GM23338 (cell line): Measurements from ENCODE around the gene RIIAD1. TPM values are rescaled to one million over a fixed set of nuclear protein-coding genes. Genes with fewer than 3 reads are reported as not detected.

Experiments used
- ATAC-seq: fragments of 200-7000 bp; cut with Tn5 transposase; 3 replicates; pipeline ENCODE4 v1.9.1; 2020
- DNase-seq: peaks from one replicate; pipeline ENCODE4 v3.0.0-alpha.2; 2015; ENCODE audit warnings: low spot score
- H2AFZ ChIP-seq: fragments of 200-600 bp; sonication (generic); 2 replicates; pipeline ENCODE4 v1.8.0; 2016; ENCODE audit warnings: antibody characterized with exemption, mild to moderate bottlenecking, moderate library complexity
- H3F3A ChIP-seq: fragments of 200-600 bp; sonication (generic); replicated peaks from 2 replicates; pipeline ENCODE4 v1.8.0; 2017; ENCODE audit warnings: antibody characterized with exemption, mixed run types, low read depth
- H3K27ac ChIP-seq: fragments of 200-600 bp; sonication (generic); 2 replicates; pipeline ENCODE4 v1.6.1; 2016; ENCODE audit warnings: low read depth
- H3K27me3 ChIP-seq: fragments of 200-600 bp; sonication (generic); 2 replicates; pipeline ENCODE4 v1.8.0; 2016; ENCODE audit warnings: mild to moderate bottlenecking, mixed run types, moderate library complexity; ENCODE audit not compliant: insufficient read depth
- H3K36me3 ChIP-seq: fragments of 200-600 bp; sonication (generic); 2 replicates; pipeline ENCODE4 v1.8.0; 2016; ENCODE audit warnings: mild to moderate bottlenecking; ENCODE audit not compliant: insufficient read depth
- H3K4me1 ChIP-seq: fragments of 200-600 bp; sonication (generic); 2 replicates; pipeline ENCODE4 v1.8.0; 2016; ENCODE audit warnings: mild to moderate bottlenecking, moderate library complexity; ENCODE audit not compliant: insufficient read depth
- H3K4me2 ChIP-seq: fragments of 200-600 bp; sonication (generic); 2 replicates; pipeline ENCODE4 v1.7.1; 2017; ENCODE audit warnings: mixed run types
- H3K4me3 ChIP-seq: fragments of 200-600 bp; sonication (generic); 2 replicates; pipeline ENCODE4 v1.6.1; 2016; ENCODE audit warnings: mixed run types
- H3K79me2 ChIP-seq: fragments of 200-600 bp; sonication (generic); replicated peaks from 2 replicates; pipeline ENCODE4 v1.8.0; 2017; ENCODE audit warnings: mild to moderate bottlenecking; ENCODE audit not compliant: insufficient read depth
- H3K9me2 ChIP-seq: fragments of 200-600 bp; sonication (generic); 2 replicates; pipeline ENCODE4 v1.8.0; 2017; ENCODE audit not compliant: insufficient read depth
- H4K20me1 ChIP-seq: fragments of 200-600 bp; sonication (generic); replicated peaks from 2 replicates; pipeline ENCODE4 v1.8.0; 2017; ENCODE audit warnings: mild to moderate bottlenecking; ENCODE audit not compliant: insufficient read depth
- H3K27ac Mint-ChIP-seq: 2 replicates; pipeline ENCODE4 v1.8.0; 2020; ENCODE audit warnings: inconsistent platforms, mild to moderate bottlenecking, moderate library complexity, mixed read lengths
- H3K27me3 Mint-ChIP-seq: 3 replicates; pipeline ENCODE4 v1.8.0; 2022; ENCODE audit warnings: low read depth, mild to moderate bottlenecking, moderate library complexity, mixed read lengths, inconsistent platforms; ENCODE audit not compliant: insufficient read depth, poor library complexity
- H3K36me3 Mint-ChIP-seq: 3 replicates; pipeline ENCODE4 v1.8.0; 2021; ENCODE audit warnings: low read depth, mild to moderate bottlenecking, inconsistent platforms, moderate library complexity, mixed read lengths
- H3K4me1 Mint-ChIP-seq: 3 replicates; pipeline ENCODE4 v1.8.0; 2020; ENCODE audit warnings: mild to moderate bottlenecking, inconsistent platforms, mixed read lengths
- H3K4me3 Mint-ChIP-seq: 3 replicates; pipeline ENCODE4 v1.8.0; 2021; ENCODE audit warnings: moderate library complexity, mild to moderate bottlenecking, inconsistent platforms, mixed read lengths
- H3K9me3 Mint-ChIP-seq: 3 replicates; pipeline ENCODE4 v1.8.0; 2020; ENCODE audit warnings: moderate library complexity, mild to moderate bottlenecking, inconsistent platforms, mixed read lengths
- CREB1 ChIP-seq: fragments of 250-450 bp; sonication (Bioruptor Pico); IDR thresholded peaks from 2 replicates; pipeline ENCODE4 v1.5.0; 2020; ENCODE audit warnings: low read depth, mild to moderate bottlenecking, moderate library complexity
- EZH2 ChIP-seq: fragments of 200-600 bp; sonication (generic); IDR thresholded peaks from one replicate; pipeline ENCODE4 v1.8.0; 2017; ENCODE audit warnings: antibody characterized with exemption, mild to moderate bottlenecking, low read depth; ENCODE audit not compliant: unreplicated experiment
- EZH2phosphoT487 ChIP-seq: fragments of 200-600 bp; sonication (generic); IDR thresholded peaks from one replicate; pipeline ENCODE4 v1.8.1; 2018; ENCODE audit warnings: antibody characterized with exemption; ENCODE audit not compliant: unreplicated experiment
- JUNB ChIP-seq: IDR thresholded peaks from one replicate; pipeline ENCODE4 v1.6.1; 2016; ENCODE audit warnings: antibody characterized with exemption; ENCODE audit not compliant: unreplicated experiment
- NANOG ChIP-seq: IDR thresholded peaks from 2 replicates; pipeline ENCODE4 v1.6.1; 2016; ENCODE audit warnings: antibody characterized with exemption, borderline replicate concordance
- POLR2AphosphoS5 ChIP-seq: IDR thresholded peaks from 2 replicates; pipeline ENCODE4 v1.6.1; 2016; ENCODE audit warnings: antibody characterized with exemption, low read depth
- REST ChIP-seq: IDR thresholded peaks from one replicate; pipeline ENCODE4 v1.6.1; 2018; ENCODE audit warnings: antibody characterized with exemption; ENCODE audit not compliant: unreplicated experiment
- STAT1 ChIP-seq: IDR thresholded peaks from one replicate; pipeline ENCODE4 v1.6.1; 2016; ENCODE audit warnings: antibody characterized with exemption; ENCODE audit not compliant: unreplicated experiment
- ZNF114 ChIP-seq: fragments of 250-450 bp; sonication (Bioruptor Pico); IDR thresholded peaks from 2 replicates; pipeline ENCODE4 v1.5.0; 2020; ENCODE audit warnings: mild to moderate bottlenecking, moderate library complexity
- ZNF331 ChIP-seq: fragments of 250-450 bp; sonication (Bioruptor Pico); IDR thresholded peaks from 2 replicates; pipeline ENCODE4 v1.5.0; 2020; ENCODE audit warnings: low read depth, mild to moderate bottlenecking, moderate library complexity
- polyA plus RNA-seq: library from polyadenylated mRNA; unstranded; fragments of >200 nt; fragmentation: Nextera tagmentation; extraction: Ambion mirVana; gene quantifications from 2 replicates; pipeline ENCODE4 v1.2.1, GENCODE V29; 2016
- total RNA-seq: library from RNA; depleted of rRNA; stranded (reverse); fragments of >200 nt; shearing (Covaris generic); gene quantifications from 2 replicates; pipeline ENCODE4 v1.2.3, GENCODE V29; 2014
- TF ChIP-seq, protein P1 (sequence below), 2 experiments: fragments of 200-600 bp in 1 of 2; sonication (generic) in 1 of 2; conservative IDR thresholded peaks; 2 replicates each; pipeline versions ENCODE4 v1.5.1 to v1.6.1; 2016 to 2017; ENCODE audit warnings: antibody characterized with exemption in 2 of 2, low read depth in 2 of 2, mild to moderate bottlenecking in 2 of 2, moderate library complexity in 1 of 2
- TF ChIP-seq, protein P2 (sequence below): IDR thresholded peaks from 2 replicates; pipeline ENCODE4 v1.6.1; 2016; ENCODE audit warnings: antibody characterized with exemption

Gene RIIAD1
- total and polyA plus RNA-seq, 2 experiments from 2014 or later: not detected

GRCh38 chr1:151703813-151704212 lies 17.5 kb upstream of the RIIAD1 start:
- Histone ChIP-seq H3K4me3 (no peak overlapping the region), H3K4me1 (no peaks in the 10 kb centered on the region; the same call in 1 of the 2 replicates), H2AFZ (no peak overlapping the region), H3F3A (no peaks in the 10 kb centered on the region), H3K36me3 (peaks cover 16% of the 10 kb centered on the region), H4K20me1 (no peaks in the 10 kb centered on the region), H3K27ac (no peak overlapping the region), H3K4me2 (no peak overlapping the region), H3K27me3 (no peaks in the 10 kb centered on the region), H3K79me2 (no peaks in the 10 kb centered on the region), H3K9me2 (no peaks in the 10 kb centered on the region)
- no peaks in the 10 kb centered on the region for H3K9me3 Mint-ChIP-seq
- peaks cover 9% of the 10 kb centered on the region; the same call in 1 of the 3 replicates for H3K36me3 Mint-ChIP-seq
- H3K4me3 Mint-ChIP-seq: no peak overlapping the region
- H3K4me1 Mint-ChIP-seq: peaks cover 9% of the 10 kb centered on the region
- H3K27me3 Mint-ChIP-seq: peaks cover 5% of the 10 kb centered on the region
- TF ChIP-seq EZH2phosphoT487 (no peak), REST (no peak), ZNF114 (CRISPR knock-in tag) (no peak), ZNF331 (no peak), EZH2 (no peak), NANOG (no peak), CREB1 (no peak), STAT1 (no peak)
- H3K27ac Mint-ChIP-seq: no peak overlapping the region; the same call in 1 of the 2 replicates
- ATAC-seq (no peak), DNase-seq (no peak)

DNA sequence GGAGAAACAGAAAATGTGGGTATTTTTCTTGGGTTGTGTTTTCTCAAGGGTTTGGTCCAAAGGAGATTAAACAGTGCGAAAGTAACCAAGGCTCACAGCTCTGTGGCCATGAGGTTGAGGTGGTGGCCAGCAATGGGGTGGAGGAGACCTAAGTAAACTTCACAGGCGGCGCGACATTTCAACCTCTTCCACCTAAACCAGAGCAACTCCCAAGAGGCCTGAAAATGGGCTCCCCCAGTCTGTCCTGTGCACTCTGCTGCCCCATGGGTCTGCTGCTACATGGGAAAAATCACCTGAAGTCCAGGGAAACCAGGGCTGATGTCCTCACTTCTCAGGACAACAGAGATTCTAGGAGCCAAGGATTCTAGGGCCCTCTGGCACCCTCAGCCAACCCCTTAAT lies 17.1 kb upstream of the RIIAD1 start:
- H3K36me3 ChIP-seq: peaks cover 12% of the 10 kb centered on the region
- no peak for ATAC-seq

More for the DNA sequence above, 17.1 kb upstream of the RIIAD1 start:
- H3K4me3 Mint-ChIP-seq: no peak overlapping the region
- no peak overlapping the region; the same call in 1 of the 2 replicates for H3K27ac Mint-ChIP-seq
- no peak overlapping the region for H3K27ac ChIP-seq
- H3F3A ChIP-seq: no peaks in the 10 kb centered on the region
- no peaks in the 10 kb centered on the region for H3K9me2 ChIP-seq
- H3K27me3 Mint-ChIP-seq: peaks cover 5% of the 10 kb centered on the region
- H3K36me3 Mint-ChIP-seq: peaks cover 6% of the 10 kb centered on the region; the same call in 1 of the 3 replicates
- H3K9me3 Mint-ChIP-seq: no peaks in the 10 kb centered on the region
- no peak overlapping the region for H3K4me2 ChIP-seq
- H3K4me1 Mint-ChIP-seq: peaks cover 9% of the 10 kb centered on the region
- no peaks in the 10 kb centered on the region for H3K27me3 ChIP-seq
- no peak overlapping the region for H2AFZ ChIP-seq
- no peaks in the 10 kb centered on the region for H3K79me2 ChIP-seq
- no peak overlapping the region for H3K4me3 ChIP-seq
- H3K4me1 ChIP-seq: no peaks in the 10 kb centered on the region; the same call in 1 of the 2 replicates
- H4K20me1 ChIP-seq: no peaks in the 10 kb centered on the region
- TF ChIP-seq EZH2 (no peak), JUNB (no peak), POLR2AphosphoS5 (no peak), REST (no peak), ZNF114 (CRISPR knock-in tag) (no peak), ZNF331 (no peak), STAT1 (no peak), NANOG (no peak), CREB1 (no peak)
- TF ChIP-seq, protein P1, sequence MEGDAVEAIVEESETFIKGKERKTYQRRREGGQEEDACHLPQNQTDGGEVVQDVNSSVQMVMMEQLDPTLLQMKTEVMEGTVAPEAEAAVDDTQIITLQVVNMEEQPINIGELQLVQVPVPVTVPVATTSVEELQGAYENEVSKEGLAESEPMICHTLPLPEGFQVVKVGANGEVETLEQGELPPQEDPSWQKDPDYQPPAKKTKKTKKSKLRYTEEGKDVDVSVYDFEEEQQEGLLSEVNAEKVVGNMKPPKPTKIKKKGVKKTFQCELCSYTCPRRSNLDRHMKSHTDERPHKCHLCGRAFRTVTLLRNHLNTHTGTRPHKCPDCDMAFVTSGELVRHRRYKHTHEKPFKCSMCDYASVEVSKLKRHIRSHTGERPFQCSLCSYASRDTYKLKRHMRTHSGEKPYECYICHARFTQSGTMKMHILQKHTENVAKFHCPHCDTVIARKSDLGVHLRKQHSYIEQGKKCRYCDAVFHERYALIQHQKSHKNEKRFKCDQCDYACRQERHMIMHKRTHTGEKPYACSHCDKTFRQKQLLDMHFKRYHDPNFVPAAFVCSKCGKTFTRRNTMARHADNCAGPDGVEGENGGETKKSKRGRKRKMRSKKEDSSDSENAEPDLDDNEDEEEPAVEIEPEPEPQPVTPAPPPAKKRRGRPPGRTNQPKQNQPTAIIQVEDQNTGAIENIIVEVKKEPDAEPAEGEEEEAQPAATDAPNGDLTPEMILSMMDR (conservative IDR thresholded peaks at IDR 0.05; ENCODE audit: low read depth in 2 of 2): no peak
- TF ChIP-seq, protein P2, sequence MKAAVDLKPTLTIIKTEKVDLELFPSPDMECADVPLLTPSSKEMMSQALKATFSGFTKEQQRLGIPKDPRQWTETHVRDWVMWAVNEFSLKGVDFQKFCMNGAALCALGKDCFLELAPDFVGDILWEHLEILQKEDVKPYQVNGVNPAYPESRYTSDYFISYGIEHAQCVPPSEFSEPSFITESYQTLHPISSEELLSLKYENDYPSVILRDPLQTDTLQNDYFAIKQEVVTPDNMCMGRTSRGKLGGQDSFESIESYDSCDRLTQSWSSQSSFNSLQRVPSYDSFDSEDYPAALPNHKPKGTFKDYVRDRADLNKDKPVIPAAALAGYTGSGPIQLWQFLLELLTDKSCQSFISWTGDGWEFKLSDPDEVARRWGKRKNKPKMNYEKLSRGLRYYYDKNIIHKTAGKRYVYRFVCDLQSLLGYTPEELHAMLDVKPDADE: no peak
- DNase-seq: no peak
